ENCODE results near the gene NFE2. TPM values are rescaled to one million over a fixed set of nuclear protein-coding genes. Genes with fewer than 3 reads are reported as not detected.

Gene NFE2
- total RNA-seq, 1 experiment from 2014 or later = not detected

GRCh38 chr12:54270345-54270744 is 30.5 kb downstream of the NFE2 start:
- CTCF ChIA-PET = no interaction called here
- Histone ChIP-seq H3K27ac (ENCODE audit: low read depth, low read length, poor library complexity, severe bottlenecking) (peak overlapping the region; percentile 1), H3K27me3 (replicated peaks; ENCODE audit: insufficient read depth, low read depth, low read length, poor library complexity) (no peaks in the 10 kb centered on the region), H3K9me3 (ENCODE audit: low read depth, low read length, poor library complexity, severe bottlenecking) (no peaks in the 10 kb centered on the region), H3K4me3 (ENCODE audit: low read depth, low read length, poor library complexity, severe bottlenecking) (no peak overlapping the region), H3K36me3 (ENCODE audit: insufficient read depth, low read length, poor library complexity, severe bottlenecking) (peaks cover 16% of the 10 kb centered on the region), H3K4me1 (ENCODE audit: insufficient read depth, low read length, poor library complexity, severe bottlenecking) (peaks cover 7% of the 10 kb centered on the region)
- DNase-seq (ENCODE audit: low spot score) = no peak
- intact Hi-C loops (cut with micrococcal nuclease; ENCODE audit: unreplicated experiment) = loop anchor here (10.0 kb wide), 1 partner anchor 766 kb away; the partner anchor contains the start of genes NPFF and TARBP2
- no TSS peak for BruUV-seq (replicated peaks)
- POLR2A ChIA-PET (ENCODE audit: low non-redundant PET) = no interaction called here
- no peak for TF ChIP-seq CTCF (conservative IDR thresholded peaks at IDR 0.05; ENCODE audit: low read depth, low read length)
- no peak for TF ChIP-seq EZH2 (IDR thresholded peaks at IDR 0.05; ENCODE audit: borderline replicate concordance, low read depth, low read length, poor library complexity, severe bottlenecking)

GRCh38 chr12:54266852-54267251 is 34.0 kb downstream of the NFE2 start:
- POLR2A ChIA-PET (ENCODE audit: low non-redundant PET) = no interaction called here
- Histone ChIP-seq H3K27ac (ENCODE audit: low read depth, low read length, poor library complexity, severe bottlenecking) (no peak overlapping the region), H3K27me3 (replicated peaks; ENCODE audit: insufficient read depth, low read depth, low read length, poor library complexity) (no peaks in the 10 kb centered on the region), H3K4me1 (ENCODE audit: insufficient read depth, low read length, poor library complexity, severe bottlenecking) (peaks cover 13% of the 10 kb centered on the region), H3K4me3 (ENCODE audit: low read depth, low read length, poor library complexity, severe bottlenecking) (no peak overlapping the region), H3K36me3 (ENCODE audit: insufficient read depth, low read length, poor library complexity, severe bottlenecking) (no peaks in the 10 kb centered on the region), H3K9me3 (ENCODE audit: low read depth, low read length, poor library complexity, severe bottlenecking) (no peaks in the 10 kb centered on the region)
- TF ChIP-seq EZH2 (IDR thresholded peaks at IDR 0.05; ENCODE audit: borderline replicate concordance, low read depth, low read length, poor library complexity, severe bottlenecking) (no peak), CTCF (conservative IDR thresholded peaks at IDR 0.05; ENCODE audit: low read depth, low read length) (no peak)
- no TSS peak for BruUV-seq (replicated peaks)
- CTCF ChIA-PET = interaction anchor here (0.7 kb wide), 1 partner anchor 133 kb away, joined by 4 read pairs; no protein-coding TSS in a partner anchor
- intact Hi-C loops (cut with micrococcal nuclease; ENCODE audit: unreplicated experiment) = no loop called here
- DNase-seq (ENCODE audit: low spot score) = no peak

- ChIA-PET POLR2A (ENCODE audit: low non-redundant PET) (interaction anchor here (1.1 to 1.7 kb wide), 2 partner anchors 11 to 15 kb away, joined by 3 to 13 read pairs; partner anchors contain the start of gene HNRNPA1), CTCF (interaction anchor here (0.6 kb wide), 1 partner anchor 16 kb away, joined by 3 read pairs; no protein-coding TSS in a partner anchor)
- Histone ChIP-seq H3K4me3 (ENCODE audit: low read depth, low read length, poor library complexity, severe bottlenecking) (no peak overlapping the region), H3K27ac (ENCODE audit: low read depth, low read length, poor library complexity, severe bottlenecking) (peak overlapping the region; percentile 45), H3K36me3 (ENCODE audit: insufficient read depth, low read length, poor library complexity, severe bottlenecking) (no peaks in the 10 kb centered on the region), H3K9me3 (ENCODE audit: low read depth, low read length, poor library complexity, severe bottlenecking) (no peaks in the 10 kb centered on the region), H3K27me3 (replicated peaks; ENCODE audit: insufficient read depth, low read depth, low read length, poor library complexity) (no peaks in the 10 kb centered on the region), H3K4me1 (ENCODE audit: insufficient read depth, low read length, poor library complexity, severe bottlenecking) (peaks cover 27% of the 10 kb centered on the region)
- intact Hi-C loops (cut with micrococcal nuclease; ENCODE audit: unreplicated experiment) = no loop called here
- BruUV-seq (replicated peaks) = no TSS peak
- no peak for DNase-seq (ENCODE audit: low spot score)
- TF ChIP-seq CTCF (conservative IDR thresholded peaks at IDR 0.05; ENCODE audit: low read depth, low read length) (no peak), EZH2 (IDR thresholded peaks at IDR 0.05; ENCODE audit: borderline replicate concordance, low read depth, low read length, poor library complexity, severe bottlenecking) (no peak)
Observed at GRCh38 chr12:54265364-54265812, 35.4 kb downstream of the NFE2 start.

Data from A673 (cell line).